Endodermal cell (in vitro differentiated cells): Measurements from ENCODE around the gene TSACC. TPM values are rescaled to one million over a fixed set of nuclear protein-coding genes. Genes with fewer than 3 reads are reported as not detected.
A peak's percentile ranks its signal among the peaks of the same experiment; 100 is the strongest.

Experiments
- DNase-seq: peaks from one replicate; pipeline ENCODE4 v3.0.0-alpha.2; 2017
- H3K27ac ChIP-seq: 2 replicates; pipeline ENCODE4 v1.5.1; 2013; ENCODE audit warnings: mild to moderate bottlenecking, low read depth, low read length, moderate library complexity
- H3K27me3 ChIP-seq: 2 replicates; pipeline ENCODE4 v1.6.1; 2013; ENCODE audit warnings: mild to moderate bottlenecking, low read length, moderate library complexity; ENCODE audit not compliant: insufficient read depth, control insufficient read depth, poor library complexity, severe bottlenecking
- H3K36me3 ChIP-seq: 2 replicates; pipeline ENCODE4 v1.7.0; 2013; ENCODE audit warnings: mild to moderate bottlenecking, low read length, moderate library complexity; ENCODE audit not compliant: control insufficient read depth, insufficient read depth
- H3K4me1 ChIP-seq: one replicate; pipeline ENCODE4 v1.7.0; 2013; ENCODE audit warnings: low read length; ENCODE audit not compliant: control insufficient read depth, insufficient read depth
- H3K4me3 ChIP-seq: 2 replicates; pipeline ENCODE4 v1.5.1; 2013; ENCODE audit warnings: mild to moderate bottlenecking, low read length, moderate library complexity
- H3K9ac ChIP-seq: 2 replicates; pipeline ENCODE4 v1.6.1; 2013; ENCODE audit warnings: mild to moderate bottlenecking, low read length, moderate library complexity; ENCODE audit not compliant: poor library complexity, severe bottlenecking; ENCODE audit errors: extremely low read depth
- H3K9me3 ChIP-seq: 2 replicates; pipeline ENCODE4 v1.6.1; 2013; ENCODE audit warnings: mild to moderate bottlenecking, low read length, moderate library complexity; ENCODE audit not compliant: control insufficient read depth
- H3K27ac Mint-ChIP-seq: 2 replicates; pipeline ENCODE4 v1.8.0; 2020; ENCODE audit warnings: mixed read lengths
- H3K27me3 Mint-ChIP-seq: 2 replicates; pipeline ENCODE4 v1.8.0; 2021; ENCODE audit warnings: mild to moderate bottlenecking, mixed read lengths; ENCODE audit not compliant: insufficient read depth
- H3K36me3 Mint-ChIP-seq: 2 replicates; pipeline ENCODE4 v1.8.0; 2020; ENCODE audit warnings: low read depth, mixed read lengths
- H3K4me1 Mint-ChIP-seq: 2 replicates; pipeline ENCODE4 v1.8.0; 2020; ENCODE audit warnings: mixed read lengths
- H3K4me3 Mint-ChIP-seq: 2 replicates; pipeline ENCODE4 v1.8.0; 2020; ENCODE audit warnings: mild to moderate bottlenecking, moderate library complexity, mixed read lengths
- H3K9me3 Mint-ChIP-seq: 2 replicates; pipeline ENCODE4 v1.8.0; 2020; ENCODE audit warnings: mild to moderate bottlenecking, mixed read lengths
- CTCF ChIP-seq: fragments of 200-600 bp; sonication (generic); conservative IDR thresholded peaks from 2 replicates; pipeline ENCODE4 v1.5.0; 2021; ENCODE audit warnings: antibody characterized with exemption, mild to moderate bottlenecking
- WGBS, 2 experiments: methylation state at CpG; one replicate each; pipeline versions ENCODE4 v1.1.5 to v1.1.7; 2013; ENCODE audit warnings: missing lambda C conversion rate in 2 of 2, mixed read lengths in 1 of 2; ENCODE audit not compliant: insufficient coverage in 1 of 2, insufficient read length in 1 of 2; 5-methylcytosine and 5-hydroxymethylcytosine counted together
- total RNA-seq, 2 donors: library from RNA; stranded (reverse); fragmentation: NEBNext Ultra II Directional in 1 of 2; extraction: Animal tissue kit (Norgen Biotek cat#: 25700) in 1 of 2; gene quantifications; 2 replicates in 1 of 2; 3 replicates in 1 of 2; pipeline ENCODE4 v1.2.1, GENCODE V29; 2021

Gene TSACC
- total RNA-seq, 2 donors from 2014 or later, result 0.62 to 1.6 TPM

- peaks cover 7% of the 10 kb centered on the region for H3K4me1 ChIP-seq
- Mint-ChIP-seq H3K4me3 (no peak overlapping the region), H3K4me1 (peaks cover 17% of the 10 kb centered on the region), H3K27me3 (no peaks in the 10 kb centered on the region), H3K36me3 (peaks cover 16% of the 10 kb centered on the region), H3K27ac (no peak overlapping the region), H3K9me3 (no peaks in the 10 kb centered on the region)
- H3K9me3 ChIP-seq, result no peaks in the 10 kb centered on the region
- no peaks in the 10 kb centered on the region for H3K27me3 ChIP-seq
- H3K4me3 ChIP-seq, result no peak overlapping the region
- DNase-seq, result no peak
- no peak overlapping the region for H3K9ac ChIP-seq
- no peak overlapping the region for H3K27ac ChIP-seq
- H3K36me3 ChIP-seq, result peaks cover 3% of the 10 kb centered on the region
- 93 to 96% methylated on average over 7 to 8 of the region's 8 CpGs for WGBS, 2 experiments
- TF ChIP-seq CTCF, result no peak
These were observed 45.3 kb upstream of the TSACC start for GRCh38 chr1:156293098-156293434.

- Mint-ChIP-seq H3K27me3 (no peaks in the 10 kb centered on the region), H3K9me3 (no peaks in the 10 kb centered on the region), H3K4me3 (peak overlapping the region; percentile 82), H3K4me1 (peaks cover 17% of the 10 kb centered on the region), H3K27ac (no peak overlapping the region), H3K36me3 (peaks cover 12% of the 10 kb centered on the region)
- no peak for TF ChIP-seq CTCF
- no peaks in the 10 kb centered on the region for H3K9me3 ChIP-seq
- H3K4me3 ChIP-seq, result no peak overlapping the region
- no peaks in the 10 kb centered on the region for H3K27me3 ChIP-seq
- WGBS, 2 experiments, result 89 to 95% methylated on average over 3 to 9 of the region's 9 CpGs
- no peaks in the 10 kb centered on the region for H3K36me3 ChIP-seq
- peaks cover 7% of the 10 kb centered on the region for H3K4me1 ChIP-seq
- no peak overlapping the region for H3K27ac ChIP-seq
- no peak overlapping the region for H3K9ac ChIP-seq
- no peak for DNase-seq
These were observed 44.4 kb upstream of the TSACC start for GRCh38 chr1:156293895-156294294.

GRCh38 chr1:156295391-156295947 is 42.9 kb upstream of the TSACC start, which contains the start of gene GLMP:
TSS of gene GLMP (minus strand) at chr1:156295679. CDS start at chr1:156295645, 34 bp downstream.
- peaks cover 17% of the 10 kb centered on the region for H3K4me1 Mint-ChIP-seq
- WGBS, 2 experiments, result 6 to 19% methylated on average over 12 to 17 of the region's 17 CpGs
- peak; percentile 81 for DNase-seq

More at GRCh38 chr1:156295391-156295947, 42.9 kb upstream of the TSACC start, which contains the start of gene GLMP:
- Mint-ChIP-seq H3K9me3 (no peaks in the 10 kb centered on the region), H3K27me3 (no peaks in the 10 kb centered on the region), H3K36me3 (peaks cover 6% of the 10 kb centered on the region), H3K27ac (peak within 1 kb of the TSS; percentile 81), H3K4me3 (peak within 1 kb of the TSS; percentile 82)
- peak within 1 kb of the TSS; percentile 66 for H3K9ac ChIP-seq
- H3K4me1 ChIP-seq, result peaks cover 7% of the 10 kb centered on the region
- H3K27me3 ChIP-seq, result no peaks in the 10 kb centered on the region
- TF ChIP-seq CTCF, result no peak
- no peaks in the 10 kb centered on the region for H3K36me3 ChIP-seq
- no peaks in the 10 kb centered on the region for H3K9me3 ChIP-seq
- no peak within 1 kb of the TSS for H3K27ac ChIP-seq
- H3K4me3 ChIP-seq, result peak within 1 kb of the TSS; percentile 87
